Measurements from ENCODE around the gene PARVB. TPM values are rescaled to one million over a fixed set of nuclear protein-coding genes. Genes with fewer than 3 reads are reported as not detected.

The PARVB gene
- polyA plus RNA-seq, 1 experiment: 49.5 TPM

DNA sequence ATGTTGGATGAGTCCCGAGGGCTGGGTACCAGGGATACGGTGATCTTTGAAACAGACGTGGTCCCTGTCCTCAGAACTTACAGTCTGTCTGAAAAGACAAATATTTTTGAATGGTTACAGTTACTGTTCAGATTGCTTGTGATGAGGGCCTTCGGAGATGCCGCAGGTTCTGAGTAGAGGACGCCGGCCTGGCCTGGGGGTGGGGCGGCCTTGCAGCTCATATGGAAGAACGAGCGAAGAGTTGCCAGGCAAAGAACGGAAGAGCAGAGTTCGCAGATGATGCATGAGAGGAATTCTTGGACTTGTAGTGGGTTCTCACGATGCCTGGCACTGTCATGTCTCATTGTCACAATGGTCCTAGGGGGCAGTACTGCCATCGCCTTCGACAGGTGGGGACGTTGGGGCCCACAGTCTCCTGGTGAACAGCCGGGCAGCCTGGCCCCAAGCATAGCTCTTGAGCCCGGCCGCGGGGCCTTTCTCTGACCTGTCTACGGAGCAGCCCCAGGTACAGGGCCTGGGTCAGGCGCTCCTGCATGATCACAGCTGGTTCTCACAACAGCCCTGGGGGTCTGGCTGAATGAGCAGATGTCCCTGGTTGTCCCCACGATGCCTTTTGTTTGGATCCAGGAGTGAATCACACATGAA, 95.7 kb downstream of the PARVB start:
- Histone ChIP-seq H3K4me3 (ENCODE audit: low read depth, low read length) (no peak overlapping the region), H3K27ac (ENCODE audit: low read depth, low read length) (no peak overlapping the region), H3K27me3 (ENCODE audit: control insufficient read depth, insufficient read depth, low read length) (no peaks in the 10 kb centered on the region), H3K9me3 (ENCODE audit: control insufficient read depth, insufficient read depth, low read length) (no peaks in the 10 kb centered on the region; the same call in 1 of the 2 replicates)
- no peak for DNase-seq (ENCODE audit: low read depth, low spot score)
- ChIA-PET CTCF (no interaction called here), POLR2A (no interaction called here)
- TF ChIP-seq, protein P1, sequence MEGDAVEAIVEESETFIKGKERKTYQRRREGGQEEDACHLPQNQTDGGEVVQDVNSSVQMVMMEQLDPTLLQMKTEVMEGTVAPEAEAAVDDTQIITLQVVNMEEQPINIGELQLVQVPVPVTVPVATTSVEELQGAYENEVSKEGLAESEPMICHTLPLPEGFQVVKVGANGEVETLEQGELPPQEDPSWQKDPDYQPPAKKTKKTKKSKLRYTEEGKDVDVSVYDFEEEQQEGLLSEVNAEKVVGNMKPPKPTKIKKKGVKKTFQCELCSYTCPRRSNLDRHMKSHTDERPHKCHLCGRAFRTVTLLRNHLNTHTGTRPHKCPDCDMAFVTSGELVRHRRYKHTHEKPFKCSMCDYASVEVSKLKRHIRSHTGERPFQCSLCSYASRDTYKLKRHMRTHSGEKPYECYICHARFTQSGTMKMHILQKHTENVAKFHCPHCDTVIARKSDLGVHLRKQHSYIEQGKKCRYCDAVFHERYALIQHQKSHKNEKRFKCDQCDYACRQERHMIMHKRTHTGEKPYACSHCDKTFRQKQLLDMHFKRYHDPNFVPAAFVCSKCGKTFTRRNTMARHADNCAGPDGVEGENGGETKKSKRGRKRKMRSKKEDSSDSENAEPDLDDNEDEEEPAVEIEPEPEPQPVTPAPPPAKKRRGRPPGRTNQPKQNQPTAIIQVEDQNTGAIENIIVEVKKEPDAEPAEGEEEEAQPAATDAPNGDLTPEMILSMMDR (IDR thresholded peaks at IDR 0.05; ENCODE audit: low read depth, low read length): no peak

DNA sequence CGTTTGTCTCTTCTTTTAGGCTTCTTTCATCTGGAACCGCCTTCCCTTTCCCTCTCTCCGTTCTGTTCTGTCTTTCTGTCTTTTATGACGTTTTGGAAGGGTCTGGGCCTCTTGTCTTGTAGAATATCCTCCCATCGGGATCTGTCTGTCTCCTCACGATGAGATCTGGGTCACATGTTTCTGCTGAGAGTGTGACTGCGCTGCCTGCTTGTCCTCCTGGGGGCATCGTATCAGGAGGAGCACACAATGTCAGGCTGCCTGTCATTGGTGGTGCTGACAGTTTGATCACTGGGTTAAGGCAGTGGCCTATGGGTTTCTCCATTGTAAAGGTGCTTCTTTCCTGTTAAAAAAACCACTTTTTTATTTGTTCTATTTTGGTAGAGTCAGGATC, 96.2 kb downstream of the PARVB start:
- POLR2A ChIA-PET: no interaction called here
- DNase-seq (ENCODE audit: low read depth, low spot score): no peak
- no peaks in the 10 kb centered on the region; the same call in 1 of the 2 replicates for H3K9me3 ChIP-seq (ENCODE audit: control insufficient read depth, insufficient read depth, low read length)
- H3K27me3 ChIP-seq (ENCODE audit: control insufficient read depth, insufficient read depth, low read length): no peaks in the 10 kb centered on the region
- TF ChIP-seq, protein P1 (IDR thresholded peaks at IDR 0.05; ENCODE audit: low read depth, low read length): no peak
- CTCF ChIA-PET: no interaction called here
- H3K4me3 ChIP-seq (ENCODE audit: low read depth, low read length): no peak overlapping the region
- H3K27ac ChIP-seq (ENCODE audit: low read depth, low read length): no peak overlapping the region

DNA sequence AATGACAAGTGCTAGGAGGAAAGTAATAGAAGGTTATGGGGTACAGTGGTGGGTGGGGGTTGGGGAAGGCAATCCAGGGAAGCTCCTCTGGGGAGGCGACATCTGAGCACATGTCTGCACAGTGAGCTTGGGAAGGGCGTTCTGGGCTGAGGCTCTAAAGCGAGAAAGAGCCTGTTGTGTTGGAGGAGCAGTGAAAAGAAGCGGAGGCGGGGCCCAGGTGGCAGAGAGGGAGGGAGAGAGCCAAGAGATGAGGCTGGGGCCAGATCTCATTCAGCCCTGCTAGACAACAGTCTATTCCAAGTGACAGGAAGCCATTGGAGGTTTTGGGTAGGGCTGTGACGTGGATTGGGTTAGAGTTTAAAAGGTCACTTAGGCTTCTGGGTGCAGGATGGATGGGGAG, 101.3 kb downstream of the PARVB start:
- CTCF ChIA-PET: no interaction called here
- TF ChIP-seq, protein P1 (IDR thresholded peaks at IDR 0.05; ENCODE audit: low read depth, low read length): no peak
- Histone ChIP-seq H3K4me3 (ENCODE audit: low read depth, low read length) (no peak overlapping the region), H3K27me3 (ENCODE audit: control insufficient read depth, insufficient read depth, low read length) (no peaks in the 10 kb centered on the region), H3K9me3 (ENCODE audit: control insufficient read depth, insufficient read depth, low read length) (peaks cover 13% of the 10 kb centered on the region), H3K27ac (ENCODE audit: low read depth, low read length) (no peak overlapping the region)
- POLR2A ChIA-PET: no interaction called here
- DNase-seq (ENCODE audit: low read depth, low spot score): no peak

DNA sequence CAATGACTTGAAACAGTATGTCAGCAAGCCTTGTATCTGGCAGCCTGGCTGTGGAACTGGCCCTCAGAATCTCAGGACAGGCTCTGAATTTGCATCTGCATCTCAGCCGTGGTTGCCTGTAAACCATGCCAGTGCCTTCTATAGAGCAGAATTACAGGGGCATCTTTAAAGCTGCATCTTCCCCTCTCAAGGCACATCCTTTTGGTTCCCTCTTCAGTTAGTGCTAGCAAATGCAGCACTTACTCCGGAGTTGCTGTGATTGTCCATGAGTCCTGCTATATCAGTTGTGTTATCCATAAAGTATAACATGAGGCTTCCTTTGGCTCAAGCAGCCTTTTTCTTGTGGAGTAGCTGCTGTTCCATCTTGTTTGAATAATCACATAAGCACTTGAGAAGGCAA, 102.7 kb downstream of the PARVB start:
- TF ChIP-seq, protein P1 (IDR thresholded peaks at IDR 0.05; ENCODE audit: low read depth, low read length): no peak
- peaks cover 13% of the 10 kb centered on the region for H3K9me3 ChIP-seq (ENCODE audit: control insufficient read depth, insufficient read depth, low read length)
- ChIA-PET POLR2A (no interaction called here), CTCF (no interaction called here)
- no peak for DNase-seq (ENCODE audit: low read depth, low spot score)
- H3K27ac ChIP-seq (ENCODE audit: low read depth, low read length): no peak overlapping the region
- no peak overlapping the region for H3K4me3 ChIP-seq (ENCODE audit: low read depth, low read length)
- H3K27me3 ChIP-seq (ENCODE audit: control insufficient read depth, insufficient read depth, low read length): no peaks in the 10 kb centered on the region

DNA sequence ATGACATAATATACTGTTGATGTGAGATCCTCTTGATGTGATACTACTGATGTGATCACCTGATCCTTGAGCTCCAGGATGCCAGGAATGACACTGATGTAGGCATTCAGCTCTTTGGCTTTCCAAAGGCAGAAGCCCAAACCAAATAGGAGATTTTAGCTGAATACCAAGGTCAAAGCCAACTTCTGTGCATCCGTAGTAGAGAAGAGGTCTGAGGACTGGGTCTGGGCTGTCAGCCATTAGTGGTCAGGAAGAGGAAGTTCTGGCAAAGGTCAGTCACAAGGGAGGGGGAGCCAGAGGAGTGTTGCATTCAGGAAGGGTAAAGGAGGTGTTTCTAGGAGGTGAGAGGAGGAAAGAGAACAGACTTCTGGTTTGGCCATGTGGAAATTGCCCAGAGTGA, 103.3 kb downstream of the PARVB start:
- TF ChIP-seq, protein P1 (IDR thresholded peaks at IDR 0.05; ENCODE audit: low read depth, low read length): no peak
- ChIA-PET POLR2A (no interaction called here), CTCF (no interaction called here)
- Histone ChIP-seq H3K4me3 (ENCODE audit: low read depth, low read length) (no peak overlapping the region), H3K27ac (ENCODE audit: low read depth, low read length) (no peak overlapping the region), H3K27me3 (ENCODE audit: control insufficient read depth, insufficient read depth, low read length) (no peaks in the 10 kb centered on the region), H3K9me3 (ENCODE audit: control insufficient read depth, insufficient read depth, low read length) (peaks cover 13% of the 10 kb centered on the region)
- DNase-seq (ENCODE audit: low read depth, low spot score): no peak

All from AG04450 (cell line).